ENCODE measurements around the gene E4F1.

The E4F1 gene, protein sequence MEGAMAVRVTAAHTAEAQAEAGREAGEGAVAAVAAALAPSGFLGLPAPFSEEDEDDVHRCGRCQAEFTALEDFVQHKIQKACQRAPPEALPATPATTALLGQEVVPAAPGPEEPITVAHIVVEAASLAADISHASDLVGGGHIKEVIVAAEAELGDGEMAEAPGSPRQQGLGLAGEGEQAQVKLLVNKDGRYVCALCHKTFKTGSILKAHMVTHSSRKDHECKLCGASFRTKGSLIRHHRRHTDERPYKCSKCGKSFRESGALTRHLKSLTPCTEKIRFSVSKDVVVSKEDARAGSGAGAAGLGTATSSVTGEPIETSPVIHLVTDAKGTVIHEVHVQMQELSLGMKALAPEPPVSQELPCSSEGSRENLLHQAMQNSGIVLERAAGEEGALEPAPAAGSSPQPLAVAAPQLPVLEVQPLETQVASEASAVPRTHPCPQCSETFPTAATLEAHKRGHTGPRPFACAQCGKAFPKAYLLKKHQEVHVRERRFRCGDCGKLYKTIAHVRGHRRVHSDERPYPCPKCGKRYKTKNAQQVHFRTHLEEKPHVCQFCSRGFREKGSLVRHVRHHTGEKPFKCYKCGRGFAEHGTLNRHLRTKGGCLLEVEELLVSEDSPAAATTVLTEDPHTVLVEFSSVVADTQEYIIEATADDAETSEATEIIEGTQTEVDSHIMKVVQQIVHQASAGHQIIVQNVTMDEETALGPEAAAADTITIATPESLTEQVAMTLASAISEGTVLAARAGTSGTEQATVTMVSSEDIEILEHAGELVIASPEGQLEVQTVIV

DNA sequence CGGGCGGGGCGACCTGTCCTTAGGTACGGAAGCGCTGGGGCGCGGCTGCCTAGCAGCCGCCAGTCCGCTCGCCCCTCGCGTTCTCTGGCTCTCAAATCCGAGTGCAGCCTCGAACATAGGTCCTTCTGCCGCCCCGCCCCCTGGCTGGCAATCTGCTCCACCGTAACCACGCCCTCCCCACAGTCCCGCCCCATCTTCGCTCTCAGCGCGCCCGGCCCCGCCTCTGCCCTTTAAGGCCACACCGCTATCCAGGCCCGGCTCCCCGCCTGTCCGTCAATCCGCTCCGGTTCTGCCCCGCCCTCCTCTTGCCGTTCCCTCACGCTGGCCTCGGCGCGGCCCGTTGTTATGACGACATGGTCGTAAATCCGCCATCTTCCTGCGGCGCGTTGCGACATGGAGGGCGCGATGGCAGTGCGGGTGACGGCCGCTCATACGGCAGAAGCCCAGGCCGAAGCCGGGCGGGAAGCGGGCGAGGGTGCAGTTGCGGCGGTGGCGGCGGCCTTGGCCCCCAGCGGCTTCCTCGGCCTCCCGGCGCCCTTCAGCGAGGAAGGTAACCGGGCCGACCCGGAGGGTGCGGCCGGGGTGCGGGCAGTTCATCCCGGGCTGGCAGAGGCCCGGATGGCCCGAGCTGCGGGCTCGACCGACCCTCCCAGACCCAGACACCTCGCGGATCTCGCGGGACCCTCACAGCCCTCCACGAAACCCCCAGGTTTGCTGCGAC, at the start of gene E4F1:
E4F1 (plus strand) TSS at position 371 of the 721 bp plus-strand sequence; CDS start at position 394, 23 bp downstream.
- Histone ChIP-seq H3K27ac (ENCODE audit: low read length) (peak within 1 kb of the TSS; percentile 70), H4K20me1 (ENCODE audit: insufficient read depth, low read length) (peaks cover 23% of the 10 kb centered on the region; the same call in 1 of the 2 replicates), H3K4me3 (ENCODE audit: low read depth in 1 of 2, low read length in 2 of 2) (peak within 1 kb of the TSS; percentile 58 to 75; a peak in 3 of 4 replicates), H2AFZ (ENCODE audit: low read depth, low read length) (peak within 1 kb of the TSS; percentile 70), H3K9ac (ENCODE audit: low read depth, low read length) (peak within 1 kb of the TSS; percentile 88), H3K9me3 (ENCODE audit: insufficient read depth, low read length, severe bottlenecking) (no peaks in the 10 kb centered on the region), H3K4me1 (ENCODE audit: insufficient read depth, low read length) (peaks cover 24% of the 10 kb centered on the region), H3K4me2 (ENCODE audit: insufficient read depth, low read length) (peak within 1 kb of the TSS; percentile 78), H3K36me3 (ENCODE audit: insufficient read depth, low read length) (peaks cover 18% of the 10 kb centered on the region), H3K27me3 (ENCODE audit: insufficient read depth, low read length, poor library complexity) (no peaks in the 10 kb centered on the region), H3K79me2 (ENCODE audit: insufficient read depth, low read length) (peaks cover 48% of the 10 kb centered on the region)
- TF ChIP-seq EZH2 (IDR thresholded peaks at IDR 0.05; ENCODE audit: borderline replicate concordance, low read depth, low read length, severe bottlenecking): no peak
- TF ChIP-seq, protein P1, sequence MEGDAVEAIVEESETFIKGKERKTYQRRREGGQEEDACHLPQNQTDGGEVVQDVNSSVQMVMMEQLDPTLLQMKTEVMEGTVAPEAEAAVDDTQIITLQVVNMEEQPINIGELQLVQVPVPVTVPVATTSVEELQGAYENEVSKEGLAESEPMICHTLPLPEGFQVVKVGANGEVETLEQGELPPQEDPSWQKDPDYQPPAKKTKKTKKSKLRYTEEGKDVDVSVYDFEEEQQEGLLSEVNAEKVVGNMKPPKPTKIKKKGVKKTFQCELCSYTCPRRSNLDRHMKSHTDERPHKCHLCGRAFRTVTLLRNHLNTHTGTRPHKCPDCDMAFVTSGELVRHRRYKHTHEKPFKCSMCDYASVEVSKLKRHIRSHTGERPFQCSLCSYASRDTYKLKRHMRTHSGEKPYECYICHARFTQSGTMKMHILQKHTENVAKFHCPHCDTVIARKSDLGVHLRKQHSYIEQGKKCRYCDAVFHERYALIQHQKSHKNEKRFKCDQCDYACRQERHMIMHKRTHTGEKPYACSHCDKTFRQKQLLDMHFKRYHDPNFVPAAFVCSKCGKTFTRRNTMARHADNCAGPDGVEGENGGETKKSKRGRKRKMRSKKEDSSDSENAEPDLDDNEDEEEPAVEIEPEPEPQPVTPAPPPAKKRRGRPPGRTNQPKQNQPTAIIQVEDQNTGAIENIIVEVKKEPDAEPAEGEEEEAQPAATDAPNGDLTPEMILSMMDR (IDR thresholded peaks at IDR 0.05; ENCODE audit: borderline replicate concordance, extremely low read depth, low read length, poor library complexity, severe bottlenecking): no peak
- DNase-seq (peak; percentile 100), ATAC-seq (ENCODE audit: insufficient read depth, low read depth) (peak; percentile 93)

GRCh38 chr16:2173916-2174315, 49.5 kb upstream of the E4F1 start:
- H3K36me3 ChIP-seq (ENCODE audit: insufficient read depth, low read length): peaks cover 80% of the 10 kb centered on the region

GRCh38 chr16:2174396-2175131, 48.8 kb upstream of the E4F1 start:
- ATAC-seq (ENCODE audit: insufficient read depth, low read depth) (no peak), DNase-seq (no peak)
- Histone ChIP-seq H3K4me2 (ENCODE audit: insufficient read depth, low read length) (no peak overlapping the region), H3K36me3 (ENCODE audit: insufficient read depth, low read length) (peaks cover 74% of the 10 kb centered on the region), H2AFZ (ENCODE audit: low read depth, low read length) (no peak overlapping the region), H4K20me1 (ENCODE audit: insufficient read depth, low read length) (0 out of 2 replicates have a peak, but pooled peaks cover 4% of the 10 kb centered on the region), H3K27me3 (ENCODE audit: insufficient read depth, low read length, poor library complexity) (no peaks in the 10 kb centered on the region), H3K27ac (ENCODE audit: low read length) (no peak overlapping the region), H3K4me1 (ENCODE audit: insufficient read depth, low read length) (no peaks in the 10 kb centered on the region), H3K4me3 (ENCODE audit: low read depth in 1 of 2, low read length in 2 of 2) (no peak overlapping the region), H3K9me3 (ENCODE audit: insufficient read depth, low read length, severe bottlenecking) (no peaks in the 10 kb centered on the region), H3K9ac (ENCODE audit: low read depth, low read length) (no peak overlapping the region), H3K79me2 (ENCODE audit: insufficient read depth, low read length) (no peaks in the 10 kb centered on the region)
- TF ChIP-seq, protein P1 (IDR thresholded peaks at IDR 0.05; ENCODE audit: borderline replicate concordance, extremely low read depth, low read length, poor library complexity, severe bottlenecking): no peak
- TF ChIP-seq EZH2 (IDR thresholded peaks at IDR 0.05; ENCODE audit: borderline replicate concordance, low read depth, low read length, severe bottlenecking): no peak

More at GRCh38 chr16:2173916-2174315, 49.5 kb upstream of the E4F1 start:
- DNase-seq (no peak), ATAC-seq (ENCODE audit: insufficient read depth, low read depth) (no peak)
- H3K4me2 ChIP-seq (ENCODE audit: insufficient read depth, low read length): no peak overlapping the region
- no peak overlapping the region for H3K9ac ChIP-seq (ENCODE audit: low read depth, low read length)
- no peak overlapping the region for H2AFZ ChIP-seq (ENCODE audit: low read depth, low read length)
- H3K4me3 ChIP-seq (ENCODE audit: low read depth in 1 of 2, low read length in 2 of 2): no peak overlapping the region
- no peaks in the 10 kb centered on the region for H3K9me3 ChIP-seq (ENCODE audit: insufficient read depth, low read length, severe bottlenecking)
- 0 out of 2 replicates have a peak, but pooled peaks cover 4% of the 10 kb centered on the region for H4K20me1 ChIP-seq (ENCODE audit: insufficient read depth, low read length)
- H3K27me3 ChIP-seq (ENCODE audit: insufficient read depth, low read length, poor library complexity): no peaks in the 10 kb centered on the region
- no peaks in the 10 kb centered on the region for H3K79me2 ChIP-seq (ENCODE audit: insufficient read depth, low read length)
- no peak overlapping the region for H3K27ac ChIP-seq (ENCODE audit: low read length)
- no peaks in the 10 kb centered on the region for H3K4me1 ChIP-seq (ENCODE audit: insufficient read depth, low read length)
- no peak for TF ChIP-seq EZH2 (IDR thresholded peaks at IDR 0.05; ENCODE audit: borderline replicate concordance, low read depth, low read length, severe bottlenecking)
- TF ChIP-seq, protein P1 (IDR thresholded peaks at IDR 0.05; ENCODE audit: borderline replicate concordance, extremely low read depth, low read length, poor library complexity, severe bottlenecking): no peak
